Measurements from ENCODE around the gene SULF2.

SULF2 gene

GRCh38 chr20:47661714-47662113 is 123.6 kb downstream of the SULF2 start:
- H3K36me3 ChIP-seq (ENCODE audit: control insufficient read depth, insufficient read depth, low read length) = no peaks in the 10 kb centered on the region; the same call in 1 of the 2 replicates
- no peak overlapping the region for H3K4me3 ChIP-seq (ENCODE audit: low read length)
- WGBS (ENCODE audit: insufficient coverage, insufficient read length) = no CpG with 5 or more reads among the region's 7 CpGs
- H3K4me1 ChIP-seq (ENCODE audit: control insufficient read depth, insufficient read depth, low read length) = peaks cover 3% of the 10 kb centered on the region; the same call in 1 of the 2 replicates
- H3K9me3 ChIP-seq (ENCODE audit: control insufficient read depth, insufficient read depth, low read length) = no peaks in the 10 kb centered on the region
- H3K27me3 ChIP-seq (ENCODE audit: control insufficient read depth, insufficient read depth, low read length) = no peaks in the 10 kb centered on the region
- H3K27ac ChIP-seq (ENCODE audit: low read length) = no peak overlapping the region
- DNase-seq (ENCODE audit: low read depth, low spot score) = no peak

DNA sequence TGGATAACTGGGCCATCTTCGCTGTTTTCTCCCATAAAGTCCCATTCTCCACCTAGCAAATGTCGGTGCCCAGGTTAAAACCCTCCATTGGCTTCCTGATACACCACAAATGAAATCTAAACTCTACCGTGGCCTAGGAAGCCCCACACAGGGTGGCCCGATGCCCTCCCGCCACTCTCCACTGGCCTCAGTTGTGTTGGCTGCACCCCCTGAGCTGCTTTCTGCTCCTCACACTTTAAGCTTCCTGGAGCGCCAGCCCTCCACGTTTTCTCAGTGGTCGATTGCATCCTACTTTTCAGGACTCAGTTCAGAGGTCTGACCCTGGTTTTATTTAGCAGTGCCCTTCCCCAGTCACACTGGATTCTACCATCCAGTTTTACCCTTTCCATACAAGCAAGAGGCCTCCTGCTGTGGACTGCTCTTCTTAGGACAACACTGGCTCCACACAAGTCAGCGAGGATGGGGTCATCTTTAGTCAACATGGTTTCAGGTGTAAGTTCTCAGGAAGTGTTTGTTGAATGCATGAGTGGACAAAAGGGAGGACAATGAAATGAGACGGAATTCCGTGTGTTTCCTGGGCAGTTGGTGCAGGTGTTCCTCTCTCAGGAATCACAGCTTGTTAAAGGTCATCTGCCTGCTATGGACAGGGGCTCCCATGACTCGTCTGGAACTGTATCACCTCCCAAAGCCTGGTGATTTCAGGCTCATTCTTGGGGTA is 124.1 kb downstream of the SULF2 start:
- no peak overlapping the region for H3K4me3 ChIP-seq (ENCODE audit: low read length)
- DNase-seq (ENCODE audit: low read depth, low spot score) = no peak
- H3K36me3 ChIP-seq (ENCODE audit: control insufficient read depth, insufficient read depth, low read length) = no peaks in the 10 kb centered on the region; the same call in 1 of the 2 replicates
- H3K9me3 ChIP-seq (ENCODE audit: control insufficient read depth, insufficient read depth, low read length) = no peaks in the 10 kb centered on the region
- no CpG with 5 or more reads among the region's 12 CpGs for WGBS (ENCODE audit: insufficient coverage, insufficient read length)
- no peaks in the 10 kb centered on the region for H3K27me3 ChIP-seq (ENCODE audit: control insufficient read depth, insufficient read depth, low read length)
- no peak overlapping the region for H3K27ac ChIP-seq (ENCODE audit: low read length)
- H3K4me1 ChIP-seq (ENCODE audit: control insufficient read depth, insufficient read depth, low read length) = peaks cover 3% of the 10 kb centered on the region; the same call in 1 of the 2 replicates

GRCh38 chr20:47660602-47660905 is 124.7 kb downstream of the SULF2 start:
- no CpG with 5 or more reads among the region's 2 CpGs for WGBS (ENCODE audit: insufficient coverage, insufficient read length)
- Histone ChIP-seq H3K36me3 (ENCODE audit: control insufficient read depth, insufficient read depth, low read length) (no peaks in the 10 kb centered on the region; the same call in 1 of the 2 replicates), H3K27me3 (ENCODE audit: control insufficient read depth, insufficient read depth, low read length) (no peaks in the 10 kb centered on the region), H3K27ac (ENCODE audit: low read length) (no peak overlapping the region), H3K4me3 (ENCODE audit: low read length) (no peak overlapping the region), H3K4me1 (ENCODE audit: control insufficient read depth, insufficient read depth, low read length) (peaks cover 3% of the 10 kb centered on the region; the same call in 1 of the 2 replicates), H3K9me3 (ENCODE audit: control insufficient read depth, insufficient read depth, low read length) (no peaks in the 10 kb centered on the region)
- no peak for DNase-seq (ENCODE audit: low read depth, low spot score)

GRCh38 chr20:47659904-47660601 is 125.2 kb downstream of the SULF2 start:
- Histone ChIP-seq H3K36me3 (ENCODE audit: control insufficient read depth, insufficient read depth, low read length) (no peaks in the 10 kb centered on the region; the same call in 1 of the 2 replicates), H3K4me1 (ENCODE audit: control insufficient read depth, insufficient read depth, low read length) (peaks cover 3% of the 10 kb centered on the region; the same call in 1 of the 2 replicates), H3K27ac (ENCODE audit: low read length) (no peak overlapping the region), H3K9me3 (ENCODE audit: control insufficient read depth, insufficient read depth, low read length) (no peaks in the 10 kb centered on the region), H3K4me3 (ENCODE audit: low read length) (no peak overlapping the region), H3K27me3 (ENCODE audit: control insufficient read depth, insufficient read depth, low read length) (no peaks in the 10 kb centered on the region)
- DNase-seq (ENCODE audit: low read depth, low spot score) = no peak
- WGBS (ENCODE audit: insufficient coverage, insufficient read length) = no CpG with 5 or more reads among the region's 7 CpGs

DNA sequence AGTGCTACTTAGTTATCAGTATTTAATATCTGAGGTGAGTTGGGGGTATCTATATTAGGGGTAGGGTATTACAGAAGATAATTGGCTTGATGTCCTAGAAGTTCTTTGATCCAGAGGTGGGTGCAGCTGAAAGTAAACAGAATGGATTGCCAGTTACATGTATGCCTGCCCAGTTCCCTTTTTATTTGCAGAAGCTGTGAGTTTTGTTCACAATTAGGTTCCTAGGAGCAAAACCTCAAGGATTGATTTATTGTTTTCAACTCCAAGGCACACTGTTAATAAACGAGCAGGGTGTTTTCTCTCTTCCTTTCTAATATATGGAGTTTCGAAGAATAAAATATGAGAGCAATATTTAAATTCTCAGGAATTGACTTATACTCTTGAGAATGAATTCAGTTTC is 129.0 kb downstream of the SULF2 start:
- no peak overlapping the region for H3K4me3 ChIP-seq (ENCODE audit: low read length)
- no peaks in the 10 kb centered on the region for H3K27me3 ChIP-seq (ENCODE audit: control insufficient read depth, insufficient read depth, low read length)
- DNase-seq (ENCODE audit: low read depth, low spot score) = no peak
- H3K9me3 ChIP-seq (ENCODE audit: control insufficient read depth, insufficient read depth, low read length) = no peaks in the 10 kb centered on the region
- H3K27ac ChIP-seq (ENCODE audit: low read length) = no peak overlapping the region
- H3K36me3 ChIP-seq (ENCODE audit: control insufficient read depth, insufficient read depth, low read length) = no peaks in the 10 kb centered on the region; the same call in 1 of the 2 replicates
- peaks cover 3% of the 10 kb centered on the region; the same call in 1 of the 2 replicates for H3K4me1 ChIP-seq (ENCODE audit: control insufficient read depth, insufficient read depth, low read length)
- WGBS (ENCODE audit: insufficient coverage, insufficient read length) = no CpG with 5 or more reads among the region's 2 CpGs

GRCh38 chr20:47655635-47656034 is 129.6 kb downstream of the SULF2 start:
- H3K27ac ChIP-seq (ENCODE audit: low read length) = no peak overlapping the region
- no peaks in the 10 kb centered on the region; the same call in 1 of the 2 replicates for H3K36me3 ChIP-seq (ENCODE audit: control insufficient read depth, insufficient read depth, low read length)
- no peak overlapping the region for H3K4me3 ChIP-seq (ENCODE audit: low read length)
- no peaks in the 10 kb centered on the region for H3K9me3 ChIP-seq (ENCODE audit: control insufficient read depth, insufficient read depth, low read length)
- peaks cover 3% of the 10 kb centered on the region; the same call in 1 of the 2 replicates for H3K4me1 ChIP-seq (ENCODE audit: control insufficient read depth, insufficient read depth, low read length)
- H3K27me3 ChIP-seq (ENCODE audit: control insufficient read depth, insufficient read depth, low read length) = no peaks in the 10 kb centered on the region
- no peak for DNase-seq (ENCODE audit: low read depth, low spot score)

GRCh38 chr20:47654370-47654769 is 130.9 kb downstream of the SULF2 start:
- WGBS (ENCODE audit: insufficient coverage, insufficient read length) = no CpG with 5 or more reads among the region's 1 CpG
- H3K36me3 ChIP-seq (ENCODE audit: control insufficient read depth, insufficient read depth, low read length) = no peaks in the 10 kb centered on the region; the same call in 1 of the 2 replicates
- no peak overlapping the region for H3K4me3 ChIP-seq (ENCODE audit: low read length)
- no peaks in the 10 kb centered on the region for H3K9me3 ChIP-seq (ENCODE audit: control insufficient read depth, insufficient read depth, low read length)
- no peaks in the 10 kb centered on the region for H3K27me3 ChIP-seq (ENCODE audit: control insufficient read depth, insufficient read depth, low read length)
- H3K27ac ChIP-seq (ENCODE audit: low read length) = no peak overlapping the region
- H3K4me1 ChIP-seq (ENCODE audit: control insufficient read depth, insufficient read depth, low read length) = peaks cover 3% of the 10 kb centered on the region; the same call in 1 of the 2 replicates
- no peak for DNase-seq (ENCODE audit: low read depth, low spot score)

- WGBS (ENCODE audit: insufficient coverage, insufficient read length) = no CpG with 5 or more reads among the region's 2 CpGs
- no peak overlapping the region for H3K4me3 ChIP-seq (ENCODE audit: low read length)
- no peaks in the 10 kb centered on the region for H3K9me3 ChIP-seq (ENCODE audit: control insufficient read depth, insufficient read depth, low read length)
- peaks cover 3% of the 10 kb centered on the region; the same call in 1 of the 2 replicates for H3K4me1 ChIP-seq (ENCODE audit: control insufficient read depth, insufficient read depth, low read length)
- no peak overlapping the region for H3K27ac ChIP-seq (ENCODE audit: low read length)
- no peaks in the 10 kb centered on the region; the same call in 1 of the 2 replicates for H3K36me3 ChIP-seq (ENCODE audit: control insufficient read depth, insufficient read depth, low read length)
- DNase-seq (ENCODE audit: low read depth, low spot score) = no peak
- no peaks in the 10 kb centered on the region for H3K27me3 ChIP-seq (ENCODE audit: control insufficient read depth, insufficient read depth, low read length)
Observed at GRCh38 chr20:47653869-47654268, 131.4 kb downstream of the SULF2 start.

DNA sequence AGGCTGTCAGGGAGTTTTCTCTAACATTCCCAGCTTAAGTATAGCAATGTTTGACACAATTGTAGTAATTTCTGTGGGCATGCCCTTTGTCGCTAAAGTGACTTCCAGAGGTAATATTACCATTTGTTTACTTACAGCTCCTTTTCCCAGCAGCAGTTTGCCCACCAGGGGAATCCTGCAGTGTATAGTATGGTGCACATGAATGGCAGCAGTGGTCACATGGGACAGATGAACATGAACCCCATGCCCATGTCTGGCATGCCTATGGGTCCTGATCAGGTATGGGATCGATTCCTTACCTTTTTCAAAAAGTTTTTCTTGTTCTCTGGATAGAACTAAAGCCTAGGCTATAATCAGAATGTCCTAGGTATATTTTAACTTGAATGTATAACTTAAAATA is 132.5 kb downstream of the SULF2 start:
- DNase-seq (ENCODE audit: low read depth, low spot score) = no peak
- Histone ChIP-seq H3K27ac (ENCODE audit: low read length) (no peak overlapping the region), H3K4me1 (ENCODE audit: control insufficient read depth, insufficient read depth, low read length) (peaks cover 4% of the 10 kb centered on the region; the same call in 1 of the 2 replicates), H3K27me3 (ENCODE audit: control insufficient read depth, insufficient read depth, low read length) (no peaks in the 10 kb centered on the region), H3K4me3 (ENCODE audit: low read length) (no peak overlapping the region), H3K36me3 (ENCODE audit: control insufficient read depth, insufficient read depth, low read length) (no peaks in the 10 kb centered on the region; the same call in 1 of the 2 replicates), H3K9me3 (ENCODE audit: control insufficient read depth, insufficient read depth, low read length) (no peaks in the 10 kb centered on the region)
- WGBS (ENCODE audit: insufficient coverage, insufficient read length) = no CpG with 5 or more reads among the region's 2 CpGs

DNA sequence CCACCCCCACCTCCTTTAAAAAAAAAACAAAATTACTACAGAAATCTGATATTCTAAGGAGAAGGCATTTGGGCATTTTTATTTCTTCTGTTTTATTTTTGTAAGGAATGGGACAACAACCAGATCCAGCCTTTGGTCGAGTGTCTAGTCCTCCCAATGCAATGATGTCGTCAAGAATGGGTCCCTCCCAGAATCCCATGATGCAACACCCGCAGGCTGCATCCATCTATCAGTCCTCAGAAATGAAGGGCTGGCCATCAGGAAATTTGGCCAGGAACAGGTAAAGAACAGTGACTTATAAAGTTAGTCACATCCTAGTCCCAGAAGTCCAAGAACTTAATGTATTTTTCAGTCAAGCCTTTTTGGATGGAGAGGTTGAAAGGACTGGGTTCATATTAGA is 133.0 kb downstream of the SULF2 start:
- Histone ChIP-seq H3K9me3 (ENCODE audit: control insufficient read depth, insufficient read depth, low read length) (no peaks in the 10 kb centered on the region), H3K4me1 (ENCODE audit: control insufficient read depth, insufficient read depth, low read length) (peaks cover 4% of the 10 kb centered on the region; the same call in 1 of the 2 replicates), H3K27me3 (ENCODE audit: control insufficient read depth, insufficient read depth, low read length) (no peaks in the 10 kb centered on the region), H3K27ac (ENCODE audit: low read length) (no peak overlapping the region), H3K36me3 (ENCODE audit: control insufficient read depth, insufficient read depth, low read length) (no peaks in the 10 kb centered on the region; the same call in 1 of the 2 replicates), H3K4me3 (ENCODE audit: low read length) (no peak overlapping the region)
- WGBS (ENCODE audit: insufficient coverage, insufficient read length) = no CpG with 5 or more reads among the region's 3 CpGs
- no peak for DNase-seq (ENCODE audit: low read depth, low spot score)
